PC-9 (cell line): ENCODE measurements around the gene PLEKHM2.

Experiments
- CTCF ChIP-seq: fragments of 200-600 bp; sonication (generic); conservative IDR thresholded peaks from 2 replicates; pipeline ENCODE4 v1.6.1; 2017; ENCODE audit warnings: mixed run types, antibody characterized with exemption, mild to moderate bottlenecking, moderate library complexity
- EZH2 ChIP-seq: fragments of 200-600 bp; sonication (generic); IDR thresholded peaks from 2 replicates; pipeline ENCODE4 v1.8.0; 2017; ENCODE audit warnings: antibody characterized with exemption, low read depth

GRCh38 chr1:15669864-15670263, 14.3 kb upstream of the PLEKHM2 start:
- TF ChIP-seq CTCF (no peak), EZH2 (no peak)
